HepG2 (cell line): ENCODE data around the gene KRTAP5-4. TPM values are rescaled to one million over a fixed set of nuclear protein-coding genes. Genes with fewer than 3 reads are reported as not detected.

ENCODE experiments used
- ATAC-seq: fragments of 200-7000 bp; cut with Tn5 transposase; 3 replicates; pipeline ENCODE4 v1.9.1; 2020; ENCODE audit warnings: mild to moderate bottlenecking, moderate library complexity
- BruUV-seq: library from RNA; stranded (reverse); fragments of 400-500 nt; replicated peaks from 2 replicates; lab custom pipeline; 2021; lab: Mats Ljungman, UMichigan
- CTCF ChIA-PET: fragments of 300-600 bp; formaldehyde crosslinking; extraction: SDS; loops from one replicate; lab custom pipeline; 2021; ENCODE audit warnings: low total read pairs, inconsistent platforms, low intra/inter-chr PET ratio; lab: Yijun Ruan, JAX
- POLR2A ChIA-PET: fragments of 350-600 bp; sonication (Branson Sonifier 250); formaldehyde crosslinking; loops from one replicate; lab custom pipeline; 2020; ENCODE audit warnings: antibody characterized with exemption, inconsistent platforms; lab: Yijun Ruan, JAX
- DNase-seq: peaks from one replicate; pipeline ENCODE4 v3.0.0-alpha.2; 2015; ENCODE audit warnings: low spot score
- FAIRE-seq: peaks from 3 replicates; lab custom pipeline; 2011; peaks lifted over from hg19 to GRCh38; lab: Jason Lieb, UNC
- H2AFZ ChIP-seq: one replicate; pipeline ENCODE4 v1.6.1; 2011; ENCODE audit warnings: low read length, inconsistent platforms
- H3K27ac ChIP-seq: fragments of 300-600 bp; 3 replicates; pipeline ENCODE4 v1.8.0; 2011; ENCODE audit warnings: mixed run types, mild to moderate bottlenecking, mixed read lengths, low read length, inconsistent platforms; ENCODE audit not compliant: insufficient read depth; ENCODE audit errors: extremely low read length
- H3K27me3 ChIP-seq, 2 experiments: fragments of 200-600 bp in 1 of 2; 2 replicates in 1 of 2; 3 replicates in 1 of 2; pipeline versions ENCODE4 v1.6.0 to v1.8.0; 2011; ENCODE audit warnings: low read length in 2 of 2, mild to moderate bottlenecking in 2 of 2, moderate library complexity in 2 of 2, inconsistent platforms in 1 of 2; ENCODE audit not compliant: insufficient read depth in 2 of 2, control insufficient read depth in 1 of 2
- H3K36me3 ChIP-seq, 2 experiments: fragments of 200-600 bp in 1 of 2; replicated peaks in 1 of 2; 2 replicates in 1 of 2; 3 replicates in 1 of 2; pipeline versions ENCODE4 v1.5.1 to v1.8.0; 2011; ENCODE audit warnings: low read length in 2 of 2, inconsistent platforms in 1 of 2; ENCODE audit not compliant: insufficient read depth in 2 of 2, control insufficient read depth in 1 of 2
- H3K4me1 ChIP-seq: 2 replicates; pipeline ENCODE4 v1.5.1; 2012; ENCODE audit warnings: low read length, inconsistent platforms; ENCODE audit not compliant: insufficient read depth
- H3K4me2 ChIP-seq: 2 replicates; pipeline ENCODE4 v1.6.0; 2011; ENCODE audit warnings: low read depth, low read length, inconsistent platforms
- H3K4me3 ChIP-seq, 3 experiments: fragments of 200-600 bp in 1 of 3; sonication (generic), shearing (Covaris generic) in 1 of 3; replicated peaks in 1 of 3; 2 replicates each; pipeline ENCODE4 v1.5.1; 2011 to 2016; ENCODE audit warnings: low read length in 3 of 3, inconsistent platforms in 2 of 3, low read depth in 2 of 3, mild to moderate bottlenecking in 2 of 3, control low read depth in 1 of 3, mixed read lengths in 1 of 3; ENCODE audit not compliant: insufficient read depth in 1 of 3
- H3K79me2 ChIP-seq: one replicate; pipeline ENCODE4 v1.6.1; 2011; ENCODE audit warnings: low read length, inconsistent platforms; ENCODE audit not compliant: insufficient read depth
- H3K9ac ChIP-seq: 2 replicates; pipeline ENCODE4 v1.6.0; 2011; ENCODE audit warnings: mild to moderate bottlenecking, low read depth, low read length, inconsistent platforms; ENCODE audit not compliant: insufficient read depth
- H3K9me3 ChIP-seq: 2 replicates; pipeline ENCODE4 v1.5.1; 2012; ENCODE audit warnings: mild to moderate bottlenecking, low read length
- H4K20me1 ChIP-seq: 2 replicates; pipeline ENCODE4 v1.6.0; 2011; ENCODE audit warnings: inconsistent platforms, mild to moderate bottlenecking, low read length, moderate library complexity; ENCODE audit not compliant: insufficient read depth
- EZH2 ChIP-seq: conservative IDR thresholded peaks from 2 replicates; pipeline ENCODE4 v1.6.1; 2012; ENCODE audit warnings: mild to moderate bottlenecking, low read depth, low read length, moderate library complexity
- WGBS: methylation state at CpG from one replicate; pipeline ENCODE4 v1.1.6; 2017; ENCODE audit warnings: low lambda C conversion rate; 5-methylcytosine and 5-hydroxymethylcytosine counted together
- in situ Hi-C: cut with HindIII; loops from 2 replicates; pipeline ENCODE4 v1.10.0; 2017; ENCODE audit warnings: low pct_unique_long_range_greater_than_20kb; ENCODE audit not compliant: extremely low pct_ligation_motif_present
- intact Hi-C: fragments of 100-400 bp; cut with micrococcal nuclease; formaldehyde crosslinking; loops from one replicate; pipeline ENCODE4 v1.10.0; 2022; ENCODE audit not compliant: unreplicated experiment
- polyA plus RNA-seq, 8 experiments: library from polyadenylated mRNA; depleted of rRNA in 3 of 8; stranded (reverse) in 7 of 8; unstranded in 1 of 8; fragments of >200 nt; fragmentation: Illumina TruSeq in 4 of 8; extraction: Trizol in 4 of 8; gene quantifications; 2 replicates each; pipeline versions ENCODE4 v1.2.1 to v1.2.3, GENCODE V29; 2011 to 2016; ENCODE audit warnings: low read depth in 4 of 8, missing spikeins in 1 of 8, mixed read lengths in 1 of 8; ENCODE audit not compliant: insufficient read depth in 1 of 8
- total RNA-seq, 5 experiments: library from RNA; depleted of rRNA; stranded (reverse); fragments of >200 nt; fragmentation: Illumina TruSeq; extraction: Trizol; gene quantifications; 2 replicates each; pipeline ENCODE4 v1.2.3, GENCODE V29; 2016; ENCODE audit warnings: low read depth in 1 of 5
- TF ChIP-seq, protein P1 (sequence below): sonication (generic); formaldehyde crosslinking; IDR thresholded peaks from 2 replicates; pipeline ENCODE4 v1.5.0; 2020; ENCODE audit warnings: mild to moderate bottlenecking, missing genetic modification reagents, borderline replicate concordance

Gene KRTAP5-4
- total and polyA plus RNA-seq, 2 of the 13 experiments (the other 11 are each of a cell fraction or from before 2014, with no cell fraction given), result not detected

DNA sequence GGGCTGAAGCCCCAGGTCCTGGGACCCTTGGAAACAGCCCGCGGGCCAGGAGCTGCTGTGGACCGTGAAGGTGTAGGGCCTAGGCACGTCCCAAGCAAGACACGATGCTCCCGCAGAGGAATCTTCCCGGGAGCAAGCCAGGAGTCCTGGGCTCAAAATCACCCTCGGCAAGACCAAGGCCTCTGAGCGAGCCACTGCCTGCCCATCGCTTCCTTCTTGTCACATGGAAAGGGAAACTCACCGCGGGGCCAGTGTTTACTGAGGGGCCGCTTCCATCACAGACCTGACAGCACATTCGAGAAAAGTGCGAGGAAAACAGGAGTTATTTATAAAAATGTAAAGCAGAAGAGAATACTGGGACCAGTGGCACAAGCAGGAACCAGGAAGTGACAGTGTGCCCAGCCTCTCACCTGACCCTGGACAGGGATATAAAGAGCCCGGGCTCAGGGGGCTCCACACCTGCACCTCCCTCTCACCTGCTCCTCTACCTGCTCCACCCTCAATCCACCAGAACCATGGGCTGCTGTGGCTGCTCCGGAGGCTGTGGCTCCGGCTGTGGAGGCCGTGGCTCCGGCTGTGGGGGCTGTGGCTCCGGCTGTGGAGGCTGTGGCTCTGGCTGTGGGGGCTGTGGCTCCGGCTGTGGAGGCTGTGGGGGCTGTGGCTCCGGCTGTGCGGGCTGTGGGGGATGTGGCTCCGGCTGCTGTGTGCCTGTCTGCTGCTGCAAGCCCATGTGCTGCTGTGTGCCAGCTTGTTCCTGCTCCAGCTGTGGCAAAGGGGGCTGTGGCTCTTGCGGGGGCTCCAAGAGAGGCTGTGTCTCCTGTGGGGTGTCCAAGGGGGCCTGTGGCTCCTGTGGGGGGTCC lies 7.6 kb upstream of the KRTAP5-4 start, which contains the start of gene KRTAP5-5:
Gene KRTAP5-5, plus strand, starts transcription at position 450 of the 860 bp plus-strand sequence. Its CDS starts 66 bp downstream, at position 516.
- POLR2A ChIA-PET, result no interaction called here
- H3K27ac ChIP-seq, result no peak within 1 kb of the TSS
- intact Hi-C loops, result loop anchor here (5.0 kb wide), 1 partner anchor 82 kb away; no protein-coding TSS in a partner anchor
- in situ Hi-C loops, result no loop called here
- FAIRE-seq, result no peak
- WGBS, result 29% methylated on average over 7 of the region's 26 CpGs
- H3K4me1 ChIP-seq, result no peaks in the 10 kb centered on the region
- no peak within 1 kb of the TSS for H3K9ac ChIP-seq
- peak; percentile 11; the same call in 1 of the 2 replicates for TF ChIP-seq EZH2
- TF ChIP-seq, protein P1, sequence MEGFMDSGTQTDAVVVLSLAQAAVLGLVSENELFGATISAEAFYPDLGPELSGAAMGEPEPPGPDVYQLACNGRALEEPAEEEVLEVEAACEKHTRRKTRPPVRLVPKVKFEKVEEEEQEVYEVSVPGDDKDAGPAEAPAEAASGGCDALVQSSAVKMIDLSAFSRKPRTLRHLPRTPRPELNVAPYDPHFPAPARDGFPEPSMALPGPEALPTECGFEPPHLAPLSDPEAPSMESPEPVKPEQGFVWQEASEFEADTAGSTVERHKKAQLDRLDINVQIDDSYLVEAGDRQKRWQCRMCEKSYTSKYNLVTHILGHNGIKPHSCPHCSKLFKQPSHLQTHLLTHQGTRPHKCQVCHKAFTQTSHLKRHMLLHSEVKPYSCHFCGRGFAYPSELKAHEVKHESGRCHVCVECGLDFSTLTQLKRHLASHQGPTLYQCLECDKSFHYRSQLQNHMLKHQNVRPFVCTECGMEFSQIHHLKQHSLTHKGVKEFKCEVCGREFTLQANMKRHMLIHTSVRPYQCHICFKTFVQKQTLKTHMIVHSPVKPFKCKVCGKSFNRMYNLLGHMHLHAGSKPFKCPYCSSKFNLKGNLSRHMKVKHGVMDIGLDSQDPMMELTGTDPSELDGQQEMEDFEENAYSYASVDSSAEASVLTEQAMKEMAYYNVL, result no peak
- H3K4me3 ChIP-seq, result no peak within 1 kb of the TSS
- no peak within 1 kb of the TSS for H2AFZ ChIP-seq
- no peaks in the 10 kb centered on the region for H3K36me3 ChIP-seq
- CTCF ChIA-PET, result interaction anchor here (1.3 to 2.6 kb wide), 3 partner anchors 34 to 527 kb away, joined by 3 to 13 read pairs (median 6); no protein-coding TSS in a partner anchor
- BruUV-seq, result no TSS peak
- ATAC-seq, result no peak; the same call in 2 of the 3 replicates
- H3K79me2 ChIP-seq, result no peaks in the 10 kb centered on the region
- H4K20me1 ChIP-seq, result no peaks in the 10 kb centered on the region
- H3K27me3 ChIP-seq, result peaks cover 14 to 78% of the 10 kb centered on the region in 2 experiments
- no peak for DNase-seq
- H3K9me3 ChIP-seq, result no peaks in the 10 kb centered on the region
- no peak within 1 kb of the TSS for H3K4me2 ChIP-seq
